ENCODE results near the gene RGP1.

DNA sequence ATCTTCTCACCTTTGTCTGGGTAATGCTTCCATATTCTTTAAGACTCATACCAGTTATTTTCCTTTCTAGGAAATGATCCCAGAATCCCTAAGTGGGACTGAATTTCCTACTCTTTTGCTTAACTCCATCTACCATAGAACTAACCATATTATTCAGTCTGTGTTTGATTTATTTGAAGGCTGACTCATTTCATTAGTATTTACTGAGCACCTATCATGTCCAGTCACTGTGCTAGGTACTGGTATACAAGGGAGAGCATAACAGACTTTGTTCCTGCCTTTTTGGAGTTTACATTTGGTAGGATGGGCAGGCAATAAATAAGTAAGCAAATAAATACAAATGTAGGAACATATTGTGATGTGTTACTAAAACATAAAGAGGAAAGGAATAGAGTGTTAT lies 46.6 kb downstream of the RGP1 start:
- TF ChIP-seq, protein P1, sequence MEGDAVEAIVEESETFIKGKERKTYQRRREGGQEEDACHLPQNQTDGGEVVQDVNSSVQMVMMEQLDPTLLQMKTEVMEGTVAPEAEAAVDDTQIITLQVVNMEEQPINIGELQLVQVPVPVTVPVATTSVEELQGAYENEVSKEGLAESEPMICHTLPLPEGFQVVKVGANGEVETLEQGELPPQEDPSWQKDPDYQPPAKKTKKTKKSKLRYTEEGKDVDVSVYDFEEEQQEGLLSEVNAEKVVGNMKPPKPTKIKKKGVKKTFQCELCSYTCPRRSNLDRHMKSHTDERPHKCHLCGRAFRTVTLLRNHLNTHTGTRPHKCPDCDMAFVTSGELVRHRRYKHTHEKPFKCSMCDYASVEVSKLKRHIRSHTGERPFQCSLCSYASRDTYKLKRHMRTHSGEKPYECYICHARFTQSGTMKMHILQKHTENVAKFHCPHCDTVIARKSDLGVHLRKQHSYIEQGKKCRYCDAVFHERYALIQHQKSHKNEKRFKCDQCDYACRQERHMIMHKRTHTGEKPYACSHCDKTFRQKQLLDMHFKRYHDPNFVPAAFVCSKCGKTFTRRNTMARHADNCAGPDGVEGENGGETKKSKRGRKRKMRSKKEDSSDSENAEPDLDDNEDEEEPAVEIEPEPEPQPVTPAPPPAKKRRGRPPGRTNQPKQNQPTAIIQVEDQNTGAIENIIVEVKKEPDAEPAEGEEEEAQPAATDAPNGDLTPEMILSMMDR (IDR thresholded peaks at IDR 0.05; ENCODE audit: low read length): no peak
- TF ChIP-seq EZH2 (optimal IDR thresholded peaks at IDR 0.05; ENCODE audit: low read depth, low read length) (no peak), EZH2phosphoT487 (IDR thresholded peaks at IDR 0.05; ENCODE audit: low read length) (no peak)
